GM12874 (cell line): Measurements from ENCODE around the gene EPB41L2.

Experiments used
- TF ChIP-seq, protein P1 (sequence below): IDR thresholded peaks from 2 replicates; pipeline ENCODE4 v1.5.1; 2011; ENCODE audit warnings: low read depth, mild to moderate bottlenecking, control low read depth, low read length, moderate library complexity; ENCODE audit not compliant: insufficient read depth

EPB41L2 gene

DNA sequence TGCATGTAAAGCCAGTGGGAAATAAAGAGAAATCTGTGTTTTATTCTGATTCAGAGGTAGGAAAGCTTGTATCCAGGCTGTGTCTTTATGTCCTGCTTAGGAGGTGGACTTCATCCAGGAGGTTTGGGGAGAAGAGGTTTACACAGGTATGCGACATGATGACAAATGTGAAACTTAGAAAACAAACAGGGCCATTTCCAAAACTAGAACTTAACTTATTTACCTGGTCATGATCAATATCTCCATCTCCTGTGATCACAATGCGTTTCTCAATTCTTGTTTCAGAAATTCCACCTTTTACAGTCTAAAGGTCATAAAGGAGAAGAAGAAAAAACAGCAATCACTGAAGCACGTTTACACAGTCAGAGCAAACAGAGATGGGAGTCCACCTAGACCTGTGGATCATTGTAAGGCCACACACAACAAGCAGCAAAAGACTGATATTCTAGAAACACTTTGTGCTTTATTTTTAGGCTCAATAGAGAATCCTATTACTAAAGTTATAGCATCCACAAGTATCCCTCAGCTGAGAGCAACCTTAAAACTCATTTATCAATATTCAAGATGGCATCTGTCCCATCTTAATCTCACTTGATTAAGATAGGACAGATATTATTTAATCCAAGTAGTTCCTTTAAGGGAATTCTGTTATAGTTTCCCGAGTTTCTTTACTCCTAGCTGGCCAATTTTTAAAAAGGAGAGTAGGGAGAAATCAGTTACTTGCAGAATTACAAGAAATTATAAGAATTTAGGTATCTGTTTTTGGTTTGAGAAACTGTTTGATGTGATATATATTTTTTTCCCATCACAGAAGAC, 199.4 kb downstream of the EPB41L2 start:
- TF ChIP-seq, protein P1, sequence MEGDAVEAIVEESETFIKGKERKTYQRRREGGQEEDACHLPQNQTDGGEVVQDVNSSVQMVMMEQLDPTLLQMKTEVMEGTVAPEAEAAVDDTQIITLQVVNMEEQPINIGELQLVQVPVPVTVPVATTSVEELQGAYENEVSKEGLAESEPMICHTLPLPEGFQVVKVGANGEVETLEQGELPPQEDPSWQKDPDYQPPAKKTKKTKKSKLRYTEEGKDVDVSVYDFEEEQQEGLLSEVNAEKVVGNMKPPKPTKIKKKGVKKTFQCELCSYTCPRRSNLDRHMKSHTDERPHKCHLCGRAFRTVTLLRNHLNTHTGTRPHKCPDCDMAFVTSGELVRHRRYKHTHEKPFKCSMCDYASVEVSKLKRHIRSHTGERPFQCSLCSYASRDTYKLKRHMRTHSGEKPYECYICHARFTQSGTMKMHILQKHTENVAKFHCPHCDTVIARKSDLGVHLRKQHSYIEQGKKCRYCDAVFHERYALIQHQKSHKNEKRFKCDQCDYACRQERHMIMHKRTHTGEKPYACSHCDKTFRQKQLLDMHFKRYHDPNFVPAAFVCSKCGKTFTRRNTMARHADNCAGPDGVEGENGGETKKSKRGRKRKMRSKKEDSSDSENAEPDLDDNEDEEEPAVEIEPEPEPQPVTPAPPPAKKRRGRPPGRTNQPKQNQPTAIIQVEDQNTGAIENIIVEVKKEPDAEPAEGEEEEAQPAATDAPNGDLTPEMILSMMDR: no peak

DNA sequence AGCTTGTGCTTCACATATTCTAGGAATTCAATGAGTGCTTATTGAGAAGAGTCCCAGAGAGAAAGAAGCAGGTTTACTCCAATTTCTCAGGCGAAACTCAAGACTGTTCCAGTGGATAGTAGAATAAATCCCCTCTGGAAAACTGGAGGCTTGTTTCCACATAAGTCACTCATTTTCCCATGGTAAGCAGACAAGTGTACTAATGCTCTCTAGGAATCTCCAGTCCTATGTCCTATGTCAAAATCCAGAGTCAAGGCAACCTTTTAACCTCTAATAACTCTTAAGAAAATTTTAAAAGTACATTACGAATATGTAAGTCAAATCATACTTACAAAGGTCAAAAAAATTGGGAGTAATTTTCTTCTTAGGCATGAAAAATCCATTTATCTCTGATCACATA, 200.7 kb downstream of the EPB41L2 start:
- TF ChIP-seq, protein P1: no peak

GRCh38 chr6:130859161-130859867, 203.7 kb downstream of the EPB41L2 start:
- TF ChIP-seq, protein P1: no peak

GRCh38 chr6:130858498-130859160, 204.4 kb downstream of the EPB41L2 start:
- TF ChIP-seq, protein P1: no peak

GRCh38 chr6:130858054-130858453, 205.0 kb downstream of the EPB41L2 start:
- TF ChIP-seq, protein P1: no peak

- TF ChIP-seq, protein P1: no peak
These were observed 209.4 kb downstream of the EPB41L2 start for GRCh38 chr6:130853555-130854183.
